GM23338 (cell line): ENCODE measurements around the gene EFCAB8.

Experiments used
- CREB1 ChIP-seq: fragments of 250-450 bp; sonication (Bioruptor Pico); IDR thresholded peaks from 2 replicates; pipeline ENCODE4 v1.5.0; 2020; ENCODE audit warnings: low read depth, mild to moderate bottlenecking, moderate library complexity
- EZH2 ChIP-seq: fragments of 200-600 bp; sonication (generic); IDR thresholded peaks from one replicate; pipeline ENCODE4 v1.8.0; 2017; ENCODE audit warnings: antibody characterized with exemption, mild to moderate bottlenecking, low read depth; ENCODE audit not compliant: unreplicated experiment
- NANOG ChIP-seq: IDR thresholded peaks from 2 replicates; pipeline ENCODE4 v1.6.1; 2016; ENCODE audit warnings: antibody characterized with exemption, borderline replicate concordance
- POLR2AphosphoS5 ChIP-seq: IDR thresholded peaks from 2 replicates; pipeline ENCODE4 v1.6.1; 2016; ENCODE audit warnings: antibody characterized with exemption, low read depth
- REST ChIP-seq: IDR thresholded peaks from one replicate; pipeline ENCODE4 v1.6.1; 2018; ENCODE audit warnings: antibody characterized with exemption; ENCODE audit not compliant: unreplicated experiment
- TF ChIP-seq, protein P1 (sequence below), 2 experiments: fragments of 200-600 bp in 1 of 2; sonication (generic) in 1 of 2; conservative IDR thresholded peaks; 2 replicates each; pipeline versions ENCODE4 v1.5.1 to v1.6.1; 2016 to 2017; ENCODE audit warnings: antibody characterized with exemption in 2 of 2, low read depth in 2 of 2, mild to moderate bottlenecking in 2 of 2, moderate library complexity in 1 of 2

- no peak for TF ChIP-seq CREB1
- TF ChIP-seq EZH2, result no peak
- TF ChIP-seq, protein P1, sequence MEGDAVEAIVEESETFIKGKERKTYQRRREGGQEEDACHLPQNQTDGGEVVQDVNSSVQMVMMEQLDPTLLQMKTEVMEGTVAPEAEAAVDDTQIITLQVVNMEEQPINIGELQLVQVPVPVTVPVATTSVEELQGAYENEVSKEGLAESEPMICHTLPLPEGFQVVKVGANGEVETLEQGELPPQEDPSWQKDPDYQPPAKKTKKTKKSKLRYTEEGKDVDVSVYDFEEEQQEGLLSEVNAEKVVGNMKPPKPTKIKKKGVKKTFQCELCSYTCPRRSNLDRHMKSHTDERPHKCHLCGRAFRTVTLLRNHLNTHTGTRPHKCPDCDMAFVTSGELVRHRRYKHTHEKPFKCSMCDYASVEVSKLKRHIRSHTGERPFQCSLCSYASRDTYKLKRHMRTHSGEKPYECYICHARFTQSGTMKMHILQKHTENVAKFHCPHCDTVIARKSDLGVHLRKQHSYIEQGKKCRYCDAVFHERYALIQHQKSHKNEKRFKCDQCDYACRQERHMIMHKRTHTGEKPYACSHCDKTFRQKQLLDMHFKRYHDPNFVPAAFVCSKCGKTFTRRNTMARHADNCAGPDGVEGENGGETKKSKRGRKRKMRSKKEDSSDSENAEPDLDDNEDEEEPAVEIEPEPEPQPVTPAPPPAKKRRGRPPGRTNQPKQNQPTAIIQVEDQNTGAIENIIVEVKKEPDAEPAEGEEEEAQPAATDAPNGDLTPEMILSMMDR (conservative IDR thresholded peaks at IDR 0.05; ENCODE audit: low read depth in 2 of 2), result no peak
- no peak for TF ChIP-seq POLR2AphosphoS5
- no peak for TF ChIP-seq REST
- TF ChIP-seq NANOG, result no peak
Observed at GRCh38 chr20:33000802-33001466, 142.2 kb downstream of the EFCAB8 start.
